Measurements from ENCODE around the gene RNF187.

Gene RNF187

GRCh38 chr1:228530951-228531731 lies 44.0 kb downstream of the RNF187 start:
- no peak overlapping the region for H3K4me3 Mint-ChIP-seq
- no peaks in the 10 kb centered on the region for H3K36me3 Mint-ChIP-seq (ENCODE audit: low read depth)
- H3K9me3 Mint-ChIP-seq, result peaks cover 2% of the 10 kb centered on the region
- H3K4me1 Mint-ChIP-seq (ENCODE audit: low read depth), result no peaks in the 10 kb centered on the region
- no peak overlapping the region for H3K27ac Mint-ChIP-seq
- peaks cover 48% of the 10 kb centered on the region for H3K27me3 Mint-ChIP-seq
- no peak for DNase-seq

- H3K4me3 Mint-ChIP-seq, result no peak overlapping the region
- H3K9me3 Mint-ChIP-seq, result peaks cover 12% of the 10 kb centered on the region
- H3K27ac Mint-ChIP-seq, result no peak overlapping the region
These were observed 51.6 kb downstream of the RNF187 start for GRCh38 chr1:228538831-228539230.

GRCh38 chr1:228540161-228540917 lies 53.2 kb downstream of the RNF187 start:
- no peaks in the 10 kb centered on the region for H3K4me1 Mint-ChIP-seq (ENCODE audit: low read depth)
- no peak overlapping the region for H3K27ac Mint-ChIP-seq
- H3K9me3 Mint-ChIP-seq, result peaks cover 12% of the 10 kb centered on the region
- no peak for DNase-seq
- H3K4me3 Mint-ChIP-seq, result no peak overlapping the region
- H3K36me3 Mint-ChIP-seq (ENCODE audit: low read depth), result no peaks in the 10 kb centered on the region
- peaks cover 24% of the 10 kb centered on the region for H3K27me3 Mint-ChIP-seq

More at GRCh38 chr1:228538831-228539230, 51.6 kb downstream of the RNF187 start:
- Mint-ChIP-seq H3K4me1 (ENCODE audit: low read depth) (no peaks in the 10 kb centered on the region), H3K36me3 (ENCODE audit: low read depth) (no peaks in the 10 kb centered on the region), H3K27me3 (peaks cover 26% of the 10 kb centered on the region)
- DNase-seq, result no peak

- Mint-ChIP-seq H3K9me3 (peaks cover 4% of the 10 kb centered on the region), H3K4me1 (ENCODE audit: low read depth) (no peaks in the 10 kb centered on the region), H3K27ac (no peak overlapping the region), H3K36me3 (ENCODE audit: low read depth) (no peaks in the 10 kb centered on the region), H3K27me3 (peaks cover 11% of the 10 kb centered on the region), H3K4me3 (no peak overlapping the region)
- DNase-seq, result no peak
These were observed 54.5 kb downstream of the RNF187 start for GRCh38 chr1:228541725-228542124.

GRCh38 chr1:228542376-228542775 lies 55.2 kb downstream of the RNF187 start:
- no peak for DNase-seq
- no peak overlapping the region for H3K27ac Mint-ChIP-seq
- no peaks in the 10 kb centered on the region for H3K9me3 Mint-ChIP-seq
- no peaks in the 10 kb centered on the region for H3K4me1 Mint-ChIP-seq (ENCODE audit: low read depth)
- H3K4me3 Mint-ChIP-seq, result no peak overlapping the region
- H3K36me3 Mint-ChIP-seq (ENCODE audit: low read depth), result no peaks in the 10 kb centered on the region
- peaks cover 5% of the 10 kb centered on the region for H3K27me3 Mint-ChIP-seq

GRCh38 chr1:228542981-228543380 lies 55.8 kb downstream of the RNF187 start:
- DNase-seq, result no peak
- Mint-ChIP-seq H3K36me3 (ENCODE audit: low read depth) (no peaks in the 10 kb centered on the region), H3K27me3 (peaks cover 5% of the 10 kb centered on the region), H3K27ac (no peak overlapping the region), H3K4me1 (ENCODE audit: low read depth) (no peaks in the 10 kb centered on the region), H3K9me3 (no peaks in the 10 kb centered on the region), H3K4me3 (no peak overlapping the region)

- H3K36me3 Mint-ChIP-seq (ENCODE audit: low read depth), result no peaks in the 10 kb centered on the region
- H3K9me3 Mint-ChIP-seq, result no peaks in the 10 kb centered on the region
- H3K4me3 Mint-ChIP-seq, result no peak overlapping the region
- H3K27me3 Mint-ChIP-seq, result peaks cover 5% of the 10 kb centered on the region
- no peaks in the 10 kb centered on the region for H3K4me1 Mint-ChIP-seq (ENCODE audit: low read depth)
- no peak overlapping the region for H3K27ac Mint-ChIP-seq
- DNase-seq, result no peak
These were observed 56.2 kb downstream of the RNF187 start for GRCh38 chr1:228543396-228543795.

- Mint-ChIP-seq H3K4me3 (no peak overlapping the region), H3K27me3 (peaks cover 3% of the 10 kb centered on the region), H3K27ac (no peak overlapping the region)
These were observed 57.1 kb downstream of the RNF187 start for GRCh38 chr1:228544021-228544850.

GRCh38 chr1:228544921-228545591 lies 57.9 kb downstream of the RNF187 start:
- no peak overlapping the region for H3K4me3 Mint-ChIP-seq
- H3K27me3 Mint-ChIP-seq, result peaks cover 3% of the 10 kb centered on the region
- H3K36me3 Mint-ChIP-seq (ENCODE audit: low read depth), result no peaks in the 10 kb centered on the region
- H3K9me3 Mint-ChIP-seq, result no peaks in the 10 kb centered on the region
- DNase-seq, result no peak
- H3K4me1 Mint-ChIP-seq (ENCODE audit: low read depth), result no peaks in the 10 kb centered on the region
- H3K27ac Mint-ChIP-seq, result no peak overlapping the region

More at GRCh38 chr1:228544021-228544850, 57.1 kb downstream of the RNF187 start:
- Mint-ChIP-seq H3K36me3 (ENCODE audit: low read depth) (no peaks in the 10 kb centered on the region), H3K9me3 (no peaks in the 10 kb centered on the region), H3K4me1 (ENCODE audit: low read depth) (no peaks in the 10 kb centered on the region)
- no peak for DNase-seq

Measured in activated T-cell treated with anti-CD3 and anti-CD28 coated beads, Interleukin-2, amount 50 U/mL, for 24 hours (primary cell).